C4-2B (cell line): ENCODE results near the gene RACGAP1.

Experiments used
- CTCF ChIP-seq: fragments of 450-650 bp; conservative IDR thresholded peaks from 2 replicates; pipeline ENCODE4 v1.5.1; 2017; ENCODE audit warnings: mild to moderate bottlenecking
- ZFX ChIP-seq: fragments of 450-650 bp; IDR thresholded peaks from 2 replicates; pipeline ENCODE4 v1.6.1; 2017

DNA sequence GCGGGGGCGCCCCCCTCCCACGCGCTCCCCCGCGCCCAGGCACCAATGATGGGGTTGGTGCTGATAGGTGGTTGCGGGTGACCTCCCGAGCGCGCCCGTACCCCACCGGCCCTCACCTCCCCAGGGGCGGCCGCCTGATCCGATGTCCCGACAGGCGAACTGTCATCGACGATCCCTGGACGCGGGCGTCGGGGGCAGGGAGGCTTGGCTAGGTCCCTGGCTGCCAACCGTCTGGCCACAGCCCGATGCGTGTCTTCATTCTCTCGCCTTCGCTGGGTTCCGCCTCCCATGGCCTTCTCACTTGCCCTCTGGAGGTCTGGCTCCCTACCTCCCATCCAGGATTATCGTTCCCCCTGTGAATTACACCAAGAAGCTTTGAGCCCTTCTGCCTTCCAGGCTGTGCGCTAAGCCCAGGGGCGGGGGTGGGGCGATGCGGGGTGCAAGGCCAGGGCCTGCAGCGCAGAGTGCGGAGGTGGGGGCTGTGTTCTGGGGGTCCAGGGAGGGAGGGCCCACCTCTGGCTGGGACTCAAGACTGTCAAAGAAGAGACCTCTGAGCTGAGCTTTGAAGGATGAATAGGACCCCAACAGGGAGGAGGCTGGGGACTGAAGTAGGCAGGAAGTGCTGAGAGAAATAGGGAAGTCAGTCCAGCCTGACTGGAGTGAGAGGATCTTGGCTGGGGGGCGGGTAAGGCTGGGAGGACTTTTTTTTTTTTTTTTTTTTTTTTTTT lies 7.7 kb upstream of the RACGAP1 start:
- TF ChIP-seq CTCF (no peak), ZFX (no peak)
